ENCODE results near the gene SULT1C4.

The SULT1C4 gene

GRCh38 chr2:108399479-108399878 is 21.7 kb downstream of the SULT1C4 start:
- DNase-seq (ENCODE audit: insufficient read length): no peak
- TF ChIP-seq POLR2A (IDR thresholded peaks at IDR 0.05; ENCODE audit: low read depth, low read length) (no peak), TAF1 (IDR thresholded peaks at IDR 0.05; ENCODE audit: borderline replicate concordance, low read depth, low read length) (no peak), POLR2AphosphoS5 (IDR thresholded peaks at IDR 0.05; ENCODE audit: low read depth, low read length) (no peak)
- FAIRE-seq: no peak

- DNase-seq (ENCODE audit: insufficient read length): no peak
- TF ChIP-seq TAF1 (IDR thresholded peaks at IDR 0.05; ENCODE audit: borderline replicate concordance, low read depth, low read length) (no peak), POLR2AphosphoS5 (IDR thresholded peaks at IDR 0.05; ENCODE audit: low read depth, low read length) (no peak), POLR2A (IDR thresholded peaks at IDR 0.05; ENCODE audit: low read depth, low read length) (no peak)
- FAIRE-seq: no peak
Measured at GRCh38 chr2:108401800-108402199, 24.0 kb downstream of the SULT1C4 start.

- TF ChIP-seq POLR2AphosphoS5 (IDR thresholded peaks at IDR 0.05; ENCODE audit: low read depth, low read length) (no peak), POLR2A (IDR thresholded peaks at IDR 0.05; ENCODE audit: low read depth, low read length) (no peak), TAF1 (IDR thresholded peaks at IDR 0.05; ENCODE audit: borderline replicate concordance, low read depth, low read length) (no peak)
- DNase-seq (ENCODE audit: insufficient read length) (no peak), FAIRE-seq (no peak)
Measured at GRCh38 chr2:108403494-108403893, 25.7 kb downstream of the SULT1C4 start.

- FAIRE-seq: no peak
- no peak for DNase-seq (ENCODE audit: insufficient read length)
- TF ChIP-seq TAF1 (IDR thresholded peaks at IDR 0.05; ENCODE audit: borderline replicate concordance, low read depth, low read length) (no peak), POLR2AphosphoS5 (IDR thresholded peaks at IDR 0.05; ENCODE audit: low read depth, low read length) (no peak), POLR2A (IDR thresholded peaks at IDR 0.05; ENCODE audit: low read depth, low read length) (no peak)
Measured at GRCh38 chr2:108404784-108405397, 27.1 kb downstream of the SULT1C4 start.

GRCh38 chr2:108407864-108408729 is 30.3 kb downstream of the SULT1C4 start:
- DNase-seq (ENCODE audit: insufficient read length) (no peak), FAIRE-seq (no peak)
- no peak for TF ChIP-seq TAF1 (IDR thresholded peaks at IDR 0.05; ENCODE audit: borderline replicate concordance, low read depth, low read length)
- no peak for TF ChIP-seq POLR2A (IDR thresholded peaks at IDR 0.05; ENCODE audit: low read depth, low read length)
- no peak for TF ChIP-seq POLR2AphosphoS5 (IDR thresholded peaks at IDR 0.05; ENCODE audit: low read depth, low read length)

GRCh38 chr2:108409768-108410167 is 32.0 kb downstream of the SULT1C4 start:
- FAIRE-seq (no peak), DNase-seq (ENCODE audit: insufficient read length) (no peak)
- TF ChIP-seq TAF1 (IDR thresholded peaks at IDR 0.05; ENCODE audit: borderline replicate concordance, low read depth, low read length) (no peak), POLR2AphosphoS5 (IDR thresholded peaks at IDR 0.05; ENCODE audit: low read depth, low read length) (no peak), POLR2A (IDR thresholded peaks at IDR 0.05; ENCODE audit: low read depth, low read length) (no peak)

GRCh38 chr2:108412995-108413710 is 35.4 kb downstream of the SULT1C4 start:
- TF ChIP-seq POLR2A (IDR thresholded peaks at IDR 0.05; ENCODE audit: low read depth, low read length) (no peak), POLR2AphosphoS5 (IDR thresholded peaks at IDR 0.05; ENCODE audit: low read depth, low read length) (no peak), TAF1 (IDR thresholded peaks at IDR 0.05; ENCODE audit: borderline replicate concordance, low read depth, low read length) (no peak)
- no peak for FAIRE-seq
- no peak for DNase-seq (ENCODE audit: insufficient read length)

- FAIRE-seq (no peak), DNase-seq (ENCODE audit: insufficient read length) (no peak)
- no peak for TF ChIP-seq POLR2A (IDR thresholded peaks at IDR 0.05; ENCODE audit: low read depth, low read length)
- no peak for TF ChIP-seq POLR2AphosphoS5 (IDR thresholded peaks at IDR 0.05; ENCODE audit: low read depth, low read length)
- TF ChIP-seq TAF1 (IDR thresholded peaks at IDR 0.05; ENCODE audit: borderline replicate concordance, low read depth, low read length): no peak
Measured at GRCh38 chr2:108413711-108414095, 35.9 kb downstream of the SULT1C4 start.

GRCh38 chr2:108414256-108414876 is 36.6 kb downstream of the SULT1C4 start:
- TF ChIP-seq POLR2A (IDR thresholded peaks at IDR 0.05; ENCODE audit: low read depth, low read length): no peak
- TF ChIP-seq TAF1 (IDR thresholded peaks at IDR 0.05; ENCODE audit: borderline replicate concordance, low read depth, low read length): no peak
- TF ChIP-seq POLR2AphosphoS5 (IDR thresholded peaks at IDR 0.05; ENCODE audit: low read depth, low read length): no peak
- FAIRE-seq (peak; percentile 68), DNase-seq (ENCODE audit: insufficient read length) (no peak)

- TF ChIP-seq TAF1 (IDR thresholded peaks at IDR 0.05; ENCODE audit: borderline replicate concordance, low read depth, low read length) (no peak), POLR2AphosphoS5 (IDR thresholded peaks at IDR 0.05; ENCODE audit: low read depth, low read length) (no peak), POLR2A (IDR thresholded peaks at IDR 0.05; ENCODE audit: low read depth, low read length) (no peak)
- peak; percentile 44 for FAIRE-seq
Measured at GRCh38 chr2:108414945-108415344, 37.2 kb downstream of the SULT1C4 start.

GRCh38 chr2:108417254-108417653 is 39.5 kb downstream of the SULT1C4 start:
- FAIRE-seq (no peak), DNase-seq (ENCODE audit: insufficient read length) (no peak)
- TF ChIP-seq POLR2AphosphoS5 (IDR thresholded peaks at IDR 0.05; ENCODE audit: low read depth, low read length) (no peak), TAF1 (IDR thresholded peaks at IDR 0.05; ENCODE audit: borderline replicate concordance, low read depth, low read length) (no peak), POLR2A (IDR thresholded peaks at IDR 0.05; ENCODE audit: low read depth, low read length) (no peak)

More at GRCh38 chr2:108414945-108415344, 37.2 kb downstream of the SULT1C4 start:
- no peak for DNase-seq (ENCODE audit: insufficient read length)

All from GM12892 (cell line).